A549 (cell line): ENCODE results near the gene CYB5RL. TPM values are rescaled to one million over a fixed set of nuclear protein-coding genes. Genes with fewer than 3 reads are reported as not detected.

Experiments
- ATAC-seq, 2 experiments: fragments of 200-7000 bp in 1 of 2; fragments of >200 bp in 1 of 2; cut with Nextera tagmentation in 1 of 2; cut with Tn5 transposase in 1 of 2; 3 replicates each; pipeline versions ENCODE4 v1.8.0 to v1.9.1; 2018 to 2020; ENCODE audit warnings: mild to moderate bottlenecking in 1 of 2, moderate library complexity in 1 of 2
- CTCF ChIA-PET: fragments of 300-600 bp; sonication (Branson Sonifier 250); formaldehyde crosslinking; extraction: SDS; loops from one replicate; lab custom pipeline; 2021; ENCODE audit warnings: antibody characterized with exemption, inconsistent platforms; lab: Yijun Ruan, JAX
- POLR2A ChIA-PET: fragments of 350-600 bp; formaldehyde crosslinking; extraction: SDS; loops from one replicate; lab custom pipeline; 2021; ENCODE audit warnings: antibody characterized with exemption, inconsistent platforms; lab: Yijun Ruan, JAX
- DNase-seq, 2 experiments: peaks; one replicate each; pipeline versions ENCODE4 v3.0.0 to v3.0.0-alpha.2; 2011 to 2016; ENCODE audit warnings: low read depth in 1 of 2, low spot score in 1 of 2
- FAIRE-seq: peaks from 2 replicates; lab custom pipeline; 2011; peaks lifted over from hg19 to GRCh38; lab: Jason Lieb, UNC
- H3K27ac ChIP-seq, 2 experiments: fragments of >200 bp; sonication (Bioruptor Twin); formaldehyde crosslinking; 3 replicates each; pipeline ENCODE4 v1.5.1; 2016 to 2017
- H3K4me1 ChIP-seq: fragments of >200 bp; sonication (Bioruptor Twin); formaldehyde crosslinking; 3 replicates; pipeline ENCODE4 v1.6.1; 2016
- H3K4me2 ChIP-seq: fragments of >200 bp; sonication (Bioruptor Twin); formaldehyde crosslinking; 3 replicates; pipeline ENCODE4 v1.6.1; 2016
- H3K4me3 ChIP-seq: fragments of >200 bp; sonication (Bioruptor Twin); formaldehyde crosslinking; 3 replicates; pipeline ENCODE4 v1.5.1; 2016
- H3K9me3 ChIP-seq: fragments of >200 bp; sonication (Bioruptor Twin); formaldehyde crosslinking; 3 replicates; pipeline ENCODE4 v1.6.1; 2016
- BHLHE40 ChIP-seq: IDR thresholded peaks from 2 replicates; pipeline ENCODE4 v1.6.1; 2012; ENCODE audit warnings: low read depth, low read length, inconsistent platforms
- CEBPB ChIP-seq, 2 experiments: fragments of >200 bp in 1 of 2; sonication (Bioruptor Twin) in 1 of 2; formaldehyde crosslinking in 1 of 2; IDR thresholded peaks; 2 replicates each; pipeline ENCODE4 v1.6.1; 2012 to 2016
- CHD2 ChIP-seq: fragments of 150-350 bp; IDR thresholded peaks from 2 replicates; pipeline ENCODE4 v1.6.1; 2014; ENCODE audit warnings: low read length; ENCODE audit not compliant: partially characterized antibody
- CHD4 ChIP-seq: fragments of 200-600 bp; sonication (generic); IDR thresholded peaks from 2 replicates; pipeline ENCODE4 v1.6.1; 2016; ENCODE audit warnings: antibody characterized with exemption, mild to moderate bottlenecking, borderline replicate concordance
- EHF ChIP-seq: fragments of 250-450 bp; sonication (Bioruptor Pico); IDR thresholded peaks from 2 replicates; pipeline ENCODE4 v1.5.0; 2020; ENCODE audit warnings: mild to moderate bottlenecking
- EHMT2 ChIP-seq: fragments of 200-600 bp; sonication (generic); IDR thresholded peaks from 2 replicates; pipeline ENCODE4 v1.6.1; 2016; ENCODE audit warnings: antibody characterized with exemption, low read depth, mild to moderate bottlenecking, moderate library complexity
- EP300 ChIP-seq, 2 experiments: fragments of >200 bp; sonication (Bioruptor Twin); formaldehyde crosslinking; IDR thresholded peaks; 2 replicates in 1 of 2; 3 replicates in 1 of 2; pipeline ENCODE4 v1.6.1; 2016 to 2017
- FOSL2 ChIP-seq, 2 experiments: fragments of 450-650 bp in 1 of 2; fragments of >200 bp in 1 of 2; sonication (Bioruptor Twin) in 1 of 2; formaldehyde crosslinking; IDR thresholded peaks; 2 replicates each; pipeline versions ENCODE4 v1.5.0 to v1.6.1; 2016 to 2020; ENCODE audit warnings: mild to moderate bottlenecking in 1 of 2, moderate library complexity in 1 of 2
- HOXB13 ChIP-seq: fragments of 250-450 bp; sonication (Bioruptor Pico); IDR thresholded peaks from 2 replicates; pipeline ENCODE4 v1.5.0; 2020; ENCODE audit warnings: low read depth, mild to moderate bottlenecking, moderate library complexity
- JUN ChIP-seq, 2 experiments: fragments of >200 bp; sonication (Bioruptor Twin); formaldehyde crosslinking; IDR thresholded peaks; 2 replicates in 1 of 2; 3 replicates in 1 of 2; pipeline ENCODE4 v1.6.1; 2016 to 2017
- JUNB ChIP-seq: fragments of >200 bp; sonication (Bioruptor Twin); formaldehyde crosslinking; IDR thresholded peaks from 2 replicates; pipeline ENCODE4 v1.6.1; 2016
- KDM5A ChIP-seq: fragments of 200-600 bp; sonication (generic); IDR thresholded peaks from 2 replicates; pipeline ENCODE4 v1.6.1; 2016; ENCODE audit warnings: antibody characterized with exemption, mild to moderate bottlenecking
- MYC ChIP-seq: IDR thresholded peaks from 2 replicates; pipeline ENCODE4 v1.6.1; 2012; ENCODE audit warnings: mild to moderate bottlenecking, inconsistent platforms, low read length, improper control_type of control experiment, borderline replicate concordance
- NR3C1 ChIP-seq: fragments of >200 bp; sonication (Bioruptor Twin); formaldehyde crosslinking; IDR thresholded peaks from 3 replicates; pipeline ENCODE4 v1.6.1; 2017
- PHF8 ChIP-seq: fragments of 200-600 bp; sonication (generic); IDR thresholded peaks from 2 replicates; pipeline ENCODE4 v1.6.1; 2016; ENCODE audit warnings: low read depth, mild to moderate bottlenecking, antibody characterized with exemption, moderate library complexity, borderline replicate concordance
- POLR2AphosphoS2 ChIP-seq: conservative IDR thresholded peaks from 2 replicates; pipeline ENCODE4 v1.6.1; 2012; ENCODE audit warnings: low read length, improper control_type of control experiment, inconsistent platforms
- RARB ChIP-seq: fragments of 250-450 bp; sonication (Bioruptor Pico); IDR thresholded peaks from 2 replicates; pipeline ENCODE4 v1.8.0; 2021; ENCODE audit warnings: mild to moderate bottlenecking, moderate library complexity
- SMC3 ChIP-seq: fragments of >200 bp; sonication (Bioruptor Twin); formaldehyde crosslinking; IDR thresholded peaks from 3 replicates; pipeline ENCODE4 v1.6.1; 2018; ENCODE audit warnings: inconsistent platforms
- ZFP36 ChIP-seq: fragments of 450-650 bp; IDR thresholded peaks from 2 replicates; pipeline ENCODE4 v1.6.1; 2014; ENCODE audit warnings: borderline replicate concordance; ENCODE audit not compliant: partially characterized antibody
- ZNF302 ChIP-seq: fragments of 250-450 bp; sonication (Bioruptor Pico); IDR thresholded peaks from 2 replicates; pipeline ENCODE4 v1.9.0; 2021; ENCODE audit warnings: inconsistent platforms, mild to moderate bottlenecking, moderate library complexity
- WGBS: methylation state at CpG from one replicate; pipeline ENCODE4 v1.1.6; 2017; ENCODE audit errors: missing lambda C conversion rate; 5-methylcytosine and 5-hydroxymethylcytosine counted together
- polyA plus RNA-seq, 4 experiments: library from polyadenylated mRNA; depleted of rRNA in 3 of 4; stranded (reverse); fragments of >200 nt; fragmentation: RNase III in 1 of 4; extraction: RNeasy Plus Mini Kit Qiagen cat#74134 plus additional on column Dnase treatment in 1 of 4; gene quantifications; 2 replicates in 3 of 4; 3 replicates in 1 of 4; pipeline ENCODE4 v1.2.3, GENCODE V29; 2011 to 2017
- TF ChIP-seq, protein P1 (sequence below): fragments of >200 bp; sonication (Bioruptor Twin); formaldehyde crosslinking; IDR thresholded peaks from 2 replicates; pipeline ENCODE4 v1.6.1; 2016
- TF ChIP-seq, protein P2 (sequence below): IDR thresholded peaks from 2 replicates; pipeline ENCODE4 v1.6.1; 2012
- TF ChIP-seq, protein P3 (sequence below): fragments of >200 bp; sonication (Bioruptor Twin); formaldehyde crosslinking; IDR thresholded peaks from 3 replicates; pipeline ENCODE4 v1.5.1; 2016
- TF ChIP-seq, protein P4 (sequence below): fragments of 250-450 bp; sonication (Bioruptor Pico); IDR thresholded peaks from 2 replicates; pipeline ENCODE4 v1.5.0; 2020; ENCODE audit warnings: low read depth, mild to moderate bottlenecking, moderate library complexity

The CYB5RL gene
- polyA plus RNA-seq, 2 of the 4 experiments (the other 2 are of a cell fraction) = 3.6 to 4.2 TPM

DNA sequence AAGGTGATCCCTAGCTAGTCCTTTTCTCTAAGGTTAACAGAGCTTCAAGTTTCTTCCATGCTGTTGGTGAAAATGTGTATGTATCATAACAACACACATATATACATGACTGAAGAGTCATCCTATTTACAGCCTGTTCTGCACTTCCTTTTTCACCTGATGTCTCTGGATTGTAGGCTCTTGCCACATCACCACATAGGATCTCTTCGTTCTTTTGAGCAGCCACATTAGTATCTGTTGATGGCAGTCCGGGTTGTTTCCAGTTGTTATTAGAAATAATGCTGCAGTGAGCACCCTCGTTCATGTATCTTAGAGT, 19.8 kb upstream of the CYB5RL start:
- POLR2A ChIA-PET = no interaction called here
- Histone ChIP-seq H3K4me1 (no peaks in the 10 kb centered on the region), H3K27ac (no peak overlapping the region), H3K9me3 (no peaks in the 10 kb centered on the region), H3K4me3 (no peak overlapping the region), H3K4me2 (no peak overlapping the region)
- ATAC-seq = no peak
- TF ChIP-seq FOSL2 (IDR thresholded peaks at IDR 0.05) (no peak), FOSL2 (CRISPR knock-in tag; IDR thresholded peaks at IDR 0.05) (no peak), SMC3 (no peak), EP300 (IDR thresholded peaks at IDR 0.05) (no peak), HOXB13 (no peak), EHMT2 (no peak), ZNF302 (no peak), MYC (no peak), JUNB (no peak), JUN (IDR thresholded peaks at IDR 0.05) (no peak)
- TF ChIP-seq, protein P1, sequence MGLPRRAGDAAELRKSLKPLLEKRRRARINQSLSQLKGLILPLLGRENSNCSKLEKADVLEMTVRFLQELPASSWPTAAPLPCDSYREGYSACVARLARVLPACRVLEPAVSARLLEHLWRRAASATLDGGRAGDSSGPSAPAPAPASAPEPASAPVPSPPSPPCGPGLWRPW = no peak
- TF ChIP-seq, protein P2, sequence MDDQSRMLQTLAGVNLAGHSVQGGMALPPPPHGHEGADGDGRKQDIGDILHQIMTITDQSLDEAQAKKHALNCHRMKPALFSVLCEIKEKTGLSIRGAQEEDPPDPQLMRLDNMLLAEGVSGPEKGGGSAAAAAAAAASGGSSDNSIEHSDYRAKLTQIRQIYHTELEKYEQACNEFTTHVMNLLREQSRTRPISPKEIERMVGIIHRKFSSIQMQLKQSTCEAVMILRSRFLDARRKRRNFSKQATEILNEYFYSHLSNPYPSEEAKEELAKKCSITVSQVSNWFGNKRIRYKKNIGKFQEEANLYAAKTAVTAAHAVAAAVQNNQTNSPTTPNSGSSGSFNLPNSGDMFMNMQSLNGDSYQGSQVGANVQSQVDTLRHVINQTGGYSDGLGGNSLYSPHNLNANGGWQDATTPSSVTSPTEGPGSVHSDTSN = no peak
- TF ChIP-seq, protein P3, sequence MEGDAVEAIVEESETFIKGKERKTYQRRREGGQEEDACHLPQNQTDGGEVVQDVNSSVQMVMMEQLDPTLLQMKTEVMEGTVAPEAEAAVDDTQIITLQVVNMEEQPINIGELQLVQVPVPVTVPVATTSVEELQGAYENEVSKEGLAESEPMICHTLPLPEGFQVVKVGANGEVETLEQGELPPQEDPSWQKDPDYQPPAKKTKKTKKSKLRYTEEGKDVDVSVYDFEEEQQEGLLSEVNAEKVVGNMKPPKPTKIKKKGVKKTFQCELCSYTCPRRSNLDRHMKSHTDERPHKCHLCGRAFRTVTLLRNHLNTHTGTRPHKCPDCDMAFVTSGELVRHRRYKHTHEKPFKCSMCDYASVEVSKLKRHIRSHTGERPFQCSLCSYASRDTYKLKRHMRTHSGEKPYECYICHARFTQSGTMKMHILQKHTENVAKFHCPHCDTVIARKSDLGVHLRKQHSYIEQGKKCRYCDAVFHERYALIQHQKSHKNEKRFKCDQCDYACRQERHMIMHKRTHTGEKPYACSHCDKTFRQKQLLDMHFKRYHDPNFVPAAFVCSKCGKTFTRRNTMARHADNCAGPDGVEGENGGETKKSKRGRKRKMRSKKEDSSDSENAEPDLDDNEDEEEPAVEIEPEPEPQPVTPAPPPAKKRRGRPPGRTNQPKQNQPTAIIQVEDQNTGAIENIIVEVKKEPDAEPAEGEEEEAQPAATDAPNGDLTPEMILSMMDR = no peak
- DNase-seq = no peak
- no peak for FAIRE-seq
- CTCF ChIA-PET = interaction anchor here (1.1 kb wide), 1 partner anchor 75 kb away, joined by 3 read pairs; no protein-coding TSS in a partner anchor
- 91% methylated on average over 3 of the region's 3 CpGs for WGBS

DNA sequence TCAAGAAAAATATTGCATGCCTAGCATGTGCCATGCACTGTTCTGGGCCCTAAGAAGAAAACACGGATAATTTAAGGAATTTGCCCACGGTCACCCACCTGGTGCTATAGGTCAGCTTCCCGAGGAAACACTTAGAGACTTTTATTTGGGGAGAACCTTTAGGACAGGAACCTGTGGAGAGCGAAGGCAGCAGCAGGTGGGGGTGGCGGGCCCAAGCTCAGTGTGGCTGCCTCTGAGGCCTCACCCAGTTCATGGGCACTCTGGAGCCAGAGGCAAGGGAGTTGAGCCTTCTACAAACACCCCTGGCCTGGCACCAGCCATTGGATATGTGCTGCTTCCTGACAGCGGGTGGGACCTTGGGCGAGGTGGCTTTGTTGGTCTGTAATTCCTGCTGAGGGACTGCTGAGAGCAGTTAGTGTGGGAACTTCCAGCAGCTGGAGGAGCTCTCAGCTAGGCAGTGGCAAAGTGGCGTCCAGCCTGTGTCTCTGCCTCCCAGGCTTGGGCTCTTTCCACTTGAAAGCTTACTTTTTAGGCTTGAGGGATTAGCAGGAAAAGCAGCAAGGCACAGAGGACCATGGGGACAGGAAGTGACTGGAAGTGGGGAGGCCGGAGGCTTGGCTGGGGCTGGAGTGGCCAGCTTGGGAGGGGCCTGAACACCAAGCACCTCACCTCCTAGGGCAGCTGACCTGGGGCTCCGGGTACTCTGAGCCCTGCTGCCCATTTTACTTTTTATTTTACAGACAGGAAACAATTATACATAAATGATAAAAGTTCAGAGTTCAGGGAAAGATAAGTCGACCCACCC, 19.3 kb upstream of the CYB5RL start:
- no peaks in the 10 kb centered on the region for H3K4me1 ChIP-seq
- WGBS = 89% methylated on average over 11 of the region's 11 CpGs
- H3K4me2 ChIP-seq = no peak overlapping the region
- no peaks in the 10 kb centered on the region for H3K9me3 ChIP-seq
- no peak overlapping the region for H3K4me3 ChIP-seq
- TF ChIP-seq EHF (no peak), CHD2 (no peak), CEBPB (IDR thresholded peaks at IDR 0.05) (no peak), PHF8 (no peak), POLR2AphosphoS2 (no peak), RARB (no peak), BHLHE40 (no peak), KDM5A (no peak), ZFP36 (no peak), EP300 (IDR thresholded peaks at IDR 0.05) (no peak), NR3C1 (no peak), CHD4 (no peak)
- TF ChIP-seq, protein P4, sequence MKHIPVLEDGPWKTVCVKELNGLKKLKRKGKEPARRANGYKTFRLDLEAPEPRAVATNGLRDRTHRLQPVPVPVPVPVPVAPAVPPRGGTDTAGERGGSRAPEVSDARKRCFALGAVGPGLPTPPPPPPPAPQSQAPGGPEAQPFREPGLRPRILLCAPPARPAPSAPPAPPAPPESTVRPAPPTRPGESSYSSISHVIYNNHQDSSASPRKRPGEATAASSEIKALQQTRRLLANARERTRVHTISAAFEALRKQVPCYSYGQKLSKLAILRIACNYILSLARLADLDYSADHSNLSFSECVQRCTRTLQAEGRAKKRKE (CRISPR knock-in tag) = no peak
- TF ChIP-seq, all 56 proteins: peak for 0
- DNase-seq = no peak
- ChIA-PET POLR2A (no interaction called here), CTCF (interaction anchor here (1.1 kb wide), 1 partner anchor 75 kb away, joined by 3 read pairs; no protein-coding TSS in a partner anchor)
- no peak for ATAC-seq
- FAIRE-seq = no peak
- H3K27ac ChIP-seq = no peak overlapping the region
